Body of pancreas (tissue), 4 donors: ENCODE results near the gene CACNA2D4.

Source experiments
- CTCF ChIP-seq, 7 experiments: fragments of 450-650 bp in 4 of 7; fragments of 200-600 bp in 3 of 7; sonication (generic) in 3 of 7; IDR thresholded peaks; one replicate each; pipeline ENCODE4 v1.5.1; 2016 to 2019; ENCODE audit warnings: antibody characterized with exemption in 7 of 7
- POLR2A ChIP-seq, 3 donors: fragments of 450-650 bp; IDR thresholded peaks; one replicate each; pipeline ENCODE4 v1.6.1; 2016; ENCODE audit warnings: antibody characterized with exemption in 3 of 3, mild to moderate bottlenecking in 2 of 3

- TF ChIP-seq CTCF (IDR thresholded peaks at IDR 0.05) (no peak), POLR2A (IDR thresholded peaks at IDR 0.05) (no peak)
Observed at GRCh38 chr12:1914114-1914911, 4.1 kb downstream of the CACNA2D4 start.
